PC-9 (cell line): ENCODE measurements around the gene USP31. TPM values are rescaled to one million over a fixed set of nuclear protein-coding genes. Genes with fewer than 3 reads are reported as not detected.

Source experiments
- BruUV-seq: library from RNA; stranded (reverse); fragments of 400-500 nt; replicated peaks from 2 replicates; lab custom pipeline; 2021; lab: Mats Ljungman, UMichigan
- CTCF ChIA-PET: fragments of 300-600 bp; sonication (Branson Sonifier 250); formaldehyde crosslinking; loops from one replicate; lab custom pipeline; 2022; ENCODE audit warnings: antibody characterized with exemption; lab: Charles Lee
- POLR2A ChIA-PET: fragments of 300-600 bp; sonication (Branson Sonifier 250); formaldehyde crosslinking; loops from one replicate; lab custom pipeline; 2022; ENCODE audit warnings: antibody characterized with exemption; ENCODE audit not compliant: unreplicated experiment; lab: Charles Lee
- DNase-seq, 2 experiments: peaks; one replicate each; pipeline versions ENCODE4 v3.0.0 to v3.0.0-alpha.2; 2015 to 2022; ENCODE audit warnings: mixed read lengths in 1 of 2
- H2AFZ ChIP-seq: fragments of 200-600 bp; sonication (generic); 2 replicates; pipeline ENCODE4 v1.8.1; 2017; ENCODE audit warnings: antibody characterized with exemption
- H3F3A ChIP-seq: fragments of 200-600 bp; sonication (generic); 2 replicates; pipeline ENCODE4 v1.8.1; 2017; ENCODE audit warnings: antibody characterized with exemption, mild to moderate bottlenecking, low read depth; ENCODE audit not compliant: insufficient read depth
- H3K27ac ChIP-seq: fragments of 200-600 bp; sonication (generic); 2 replicates; pipeline ENCODE4 v1.6.1; 2016; ENCODE audit warnings: mixed run types
- H3K27me3 ChIP-seq: fragments of 200-600 bp; sonication (generic); 2 replicates; pipeline ENCODE4 v1.6.1; 2016; ENCODE audit warnings: low read depth, mixed run types; ENCODE audit not compliant: insufficient read depth
- H3K36me3 ChIP-seq: fragments of 200-600 bp; sonication (generic); 2 replicates; pipeline ENCODE4 v1.6.1; 2016; ENCODE audit warnings: low read depth, mixed run types
- H3K4me1 ChIP-seq: fragments of 200-600 bp; sonication (generic); replicated peaks from 2 replicates; pipeline ENCODE4 v1.6.1; 2016; ENCODE audit warnings: mixed run types; ENCODE audit not compliant: insufficient read depth
- H3K4me2 ChIP-seq: fragments of 200-600 bp; sonication (generic); 2 replicates; pipeline ENCODE4 v1.6.1; 2017; ENCODE audit warnings: mixed run types
- H3K4me3 ChIP-seq: fragments of 200-600 bp; sonication (generic); 2 replicates; pipeline ENCODE4 v1.6.1; 2016; ENCODE audit warnings: mixed run types
- H3K79me2 ChIP-seq: fragments of 200-600 bp; sonication (generic); 2 replicates; pipeline ENCODE4 v1.6.1; 2017; ENCODE audit warnings: low read depth, mixed run types
- H3K9me2 ChIP-seq: fragments of 200-600 bp; sonication (generic); 2 replicates; pipeline ENCODE4 v1.8.1; 2017; ENCODE audit warnings: mild to moderate bottlenecking; ENCODE audit not compliant: insufficient read depth
- H3K9me3 ChIP-seq: fragments of 200-600 bp; sonication (generic); 2 replicates; pipeline ENCODE4 v1.8.1; 2016; ENCODE audit warnings: low read depth; ENCODE audit not compliant: insufficient read depth
- H4K20me1 ChIP-seq: fragments of 200-600 bp; sonication (generic); 2 replicates; pipeline ENCODE4 v1.8.1; 2017; ENCODE audit not compliant: insufficient read depth
- CTCF ChIP-seq: fragments of 200-600 bp; sonication (generic); conservative IDR thresholded peaks from 2 replicates; pipeline ENCODE4 v1.6.1; 2017; ENCODE audit warnings: mixed run types, antibody characterized with exemption, mild to moderate bottlenecking, moderate library complexity
- EZH2 ChIP-seq: fragments of 200-600 bp; sonication (generic); IDR thresholded peaks from 2 replicates; pipeline ENCODE4 v1.8.0; 2017; ENCODE audit warnings: antibody characterized with exemption, low read depth
- intact Hi-C: fragments of 100-400 bp; cut with micrococcal nuclease; formaldehyde crosslinking; loops from one replicate; pipeline ENCODE4 v1.10.0; 2022; ENCODE audit not compliant: unreplicated experiment
- total RNA-seq: library from RNA; stranded (reverse); gene quantifications from 2 replicates; pipeline ENCODE4 v1.2.3, GENCODE V29; 2021

Gene USP31
- total RNA-seq, 1 experiment from 2014 or later, result 12.1 TPM

GRCh38 chr16:23026784-23027362 lies 122.4 kb downstream of the USP31 start:
- POLR2A ChIA-PET, result no interaction called here
- Histone ChIP-seq H3F3A (no peaks in the 10 kb centered on the region), H3K27ac (no peak overlapping the region), H4K20me1 (no peaks in the 10 kb centered on the region), H3K9me3 (no peaks in the 10 kb centered on the region), H3K79me2 (no peaks in the 10 kb centered on the region), H2AFZ (no peak overlapping the region), H3K36me3 (no peaks in the 10 kb centered on the region), H3K4me1 (no peaks in the 10 kb centered on the region), H3K4me2 (no peak overlapping the region), H3K27me3 (peaks cover 92% of the 10 kb centered on the region), H3K9me2 (no peaks in the 10 kb centered on the region), H3K4me3 (no peak overlapping the region)
- CTCF ChIA-PET, result no interaction called here
- BruUV-seq, result no TSS peak
- intact Hi-C loops, result no loop called here
- peak in 1 of 2 experiments; percentile 10 for DNase-seq
- no peak for TF ChIP-seq EZH2
- TF ChIP-seq CTCF, result no peak

- Histone ChIP-seq H4K20me1 (no peaks in the 10 kb centered on the region), H3K27ac (no peak overlapping the region), H3K4me1 (no peaks in the 10 kb centered on the region), H3F3A (no peaks in the 10 kb centered on the region), H2AFZ (no peak overlapping the region), H3K36me3 (no peaks in the 10 kb centered on the region), H3K9me2 (no peaks in the 10 kb centered on the region), H3K27me3 (peaks cover 92% of the 10 kb centered on the region), H3K79me2 (no peaks in the 10 kb centered on the region), H3K4me2 (no peak overlapping the region), H3K4me3 (no peak overlapping the region), H3K9me3 (no peaks in the 10 kb centered on the region)
- no TSS peak for BruUV-seq
- CTCF ChIA-PET, result no interaction called here
- POLR2A ChIA-PET, result no interaction called here
- no peak for TF ChIP-seq CTCF
- no peak for TF ChIP-seq EZH2
- intact Hi-C loops, result no loop called here
- no peak for DNase-seq
Observed at GRCh38 chr16:23025692-23026307, 123.5 kb downstream of the USP31 start.

- Histone ChIP-seq H3K9me3 (no peaks in the 10 kb centered on the region), H3K4me2 (no peak overlapping the region), H2AFZ (no peak overlapping the region), H3K27ac (no peak overlapping the region), H3K79me2 (no peaks in the 10 kb centered on the region), H3K4me3 (no peak overlapping the region), H3K27me3 (peaks cover 92% of the 10 kb centered on the region), H3K4me1 (no peaks in the 10 kb centered on the region), H3K36me3 (no peaks in the 10 kb centered on the region), H3F3A (no peaks in the 10 kb centered on the region), H3K9me2 (no peaks in the 10 kb centered on the region), H4K20me1 (no peaks in the 10 kb centered on the region)
- TF ChIP-seq EZH2, result no peak
- TF ChIP-seq CTCF, result no peak
- intact Hi-C loops, result no loop called here
- no TSS peak for BruUV-seq
- ChIA-PET POLR2A (no interaction called here), CTCF (no interaction called here)
- no peak for DNase-seq
Observed at GRCh38 chr16:23024044-23024443, 125.2 kb downstream of the USP31 start.
